Vagina (tissue), 2 donors: Measurements from ENCODE around the gene UXT.

Experiments
- CTCF ChIP-seq, 3 experiments: fragments of 450-650 bp in 2 of 3; fragments of 200-600 bp in 1 of 3; sonication (generic) in 1 of 3; IDR thresholded peaks; one replicate each; pipeline ENCODE4 v1.5.1; 2017 to 2019; ENCODE audit warnings: antibody characterized with exemption in 3 of 3, mild to moderate bottlenecking in 2 of 3, moderate library complexity in 2 of 3
- POLR2A ChIP-seq, 2 donors: fragments of 450-650 bp; IDR thresholded peaks; one replicate each; pipeline ENCODE4 v1.6.1; 2017; ENCODE audit warnings: antibody characterized with exemption in 2 of 2, mild to moderate bottlenecking in 2 of 2, moderate library complexity in 2 of 2
- POLR2AphosphoS5 ChIP-seq, 2 donors: sonication (generic); formaldehyde crosslinking; IDR thresholded peaks; one replicate each; pipeline ENCODE4 v1.9.0; 2017; ENCODE audit warnings: antibody characterized with exemption in 2 of 2, mild to moderate bottlenecking in 2 of 2, low read depth in 1 of 2; ENCODE audit not compliant: insufficient read depth in 1 of 2

- TF ChIP-seq CTCF (IDR thresholded peaks at IDR 0.05) (no peak), POLR2A (IDR thresholded peaks at IDR 0.05) (no peak), POLR2AphosphoS5 (IDR thresholded peaks at IDR 0.05; ENCODE audit: insufficient read depth in 1 of 2, low read depth in 1 of 2) (no peak)
These were observed 38.7 kb downstream of the UXT start for GRCh38 chrX:47620303-47620685.
